K562 (cell line): ENCODE data around the gene SYT7.

Source experiments
- EZH2 ChIP-seq: IDR thresholded peaks from 2 replicates; pipeline ENCODE4 v1.6.1; 2012; ENCODE audit warnings: low read depth, mild to moderate bottlenecking, inconsistent platforms, low read length, borderline replicate concordance
- POLR2H ChIP-seq: IDR thresholded peaks from 2 replicates; pipeline ENCODE4 v1.6.1; 2016; ENCODE audit warnings: missing genetic modification characterization, low read depth, mild to moderate bottlenecking, control low read depth, missing compliant biosample characterization, moderate library complexity
- SUPT5H ChIP-seq: fragments of 450-650 bp; IDR thresholded peaks from 2 replicates; pipeline ENCODE4 v1.6.1; 2016
- TEAD4 ChIP-seq, 2 experiments: sonication (generic) in 1 of 2; formaldehyde crosslinking in 1 of 2; IDR thresholded peaks; 2 replicates each; pipeline versions ENCODE4 v1.6.1 to v1.8.0; 2012 to 2022; ENCODE audit warnings: borderline replicate concordance in 1 of 2, inconsistent platforms in 1 of 2, low read length in 1 of 2, mild to moderate bottlenecking in 1 of 2, missing genetic modification reagents in 1 of 2
- ZNF764 ChIP-seq: fragments of 250-450 bp; sonication (Bioruptor Pico); IDR thresholded peaks from 2 replicates; pipeline ENCODE4 v1.4.0; 2020; ENCODE audit warnings: low read depth, mild to moderate bottlenecking, moderate library complexity
- TF ChIP-seq, protein P1 (sequence below), 3 experiments: IDR thresholded peaks in 2 of 3; conservative IDR thresholded peaks in 1 of 3; 2 replicates each; pipeline ENCODE4 v1.5.1; 2011 to 2012; ENCODE audit warnings: low read length in 3 of 3, mild to moderate bottlenecking in 3 of 3, control low read depth in 2 of 3, improper control_type of control experiment in 1 of 3, inconsistent platforms in 1 of 3, low read depth in 1 of 3, mixed read lengths in 1 of 3, moderate library complexity in 1 of 3; ENCODE audit not compliant: insufficient read depth in 2 of 3
- TF ChIP-seq, protein P2 (sequence below): fragments of 450-650 bp; IDR thresholded peaks from 2 replicates; pipeline ENCODE4 v1.7.1; 2018; ENCODE audit warnings: mild to moderate bottlenecking, low read depth; ENCODE audit not compliant: partially characterized antibody

DNA sequence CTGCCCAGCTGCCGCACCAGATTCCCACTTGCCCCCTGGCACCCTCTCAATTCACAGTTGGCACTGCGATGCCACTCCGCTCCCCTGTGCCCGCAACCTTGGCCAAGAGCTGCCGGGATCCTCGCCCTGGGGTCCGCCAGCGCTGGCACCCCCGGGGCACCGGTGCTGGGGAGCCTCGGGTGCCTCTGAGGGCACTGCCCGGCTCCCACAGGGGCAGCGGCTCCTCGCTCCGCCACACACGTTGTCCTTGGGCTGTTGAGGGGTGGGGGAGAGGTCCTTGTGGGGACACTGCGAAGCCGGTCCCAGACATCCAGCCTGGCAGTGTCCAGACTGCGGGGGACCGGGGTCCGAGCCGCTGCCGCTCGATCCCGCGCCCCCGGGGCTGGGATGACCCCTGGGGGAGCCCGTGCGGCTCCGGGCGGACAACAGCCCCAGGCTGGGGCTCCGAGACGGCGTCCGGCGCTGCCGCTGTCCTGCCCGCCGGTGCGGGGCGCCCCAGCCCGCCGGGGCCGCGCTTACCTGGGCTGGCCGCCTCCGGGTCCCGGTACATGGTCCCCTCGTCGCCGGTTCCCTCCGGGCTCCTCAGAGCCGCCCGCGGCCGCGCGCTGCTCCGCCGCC, 496 bp downstream of the SYT7 start:
- TF ChIP-seq, protein P1, sequence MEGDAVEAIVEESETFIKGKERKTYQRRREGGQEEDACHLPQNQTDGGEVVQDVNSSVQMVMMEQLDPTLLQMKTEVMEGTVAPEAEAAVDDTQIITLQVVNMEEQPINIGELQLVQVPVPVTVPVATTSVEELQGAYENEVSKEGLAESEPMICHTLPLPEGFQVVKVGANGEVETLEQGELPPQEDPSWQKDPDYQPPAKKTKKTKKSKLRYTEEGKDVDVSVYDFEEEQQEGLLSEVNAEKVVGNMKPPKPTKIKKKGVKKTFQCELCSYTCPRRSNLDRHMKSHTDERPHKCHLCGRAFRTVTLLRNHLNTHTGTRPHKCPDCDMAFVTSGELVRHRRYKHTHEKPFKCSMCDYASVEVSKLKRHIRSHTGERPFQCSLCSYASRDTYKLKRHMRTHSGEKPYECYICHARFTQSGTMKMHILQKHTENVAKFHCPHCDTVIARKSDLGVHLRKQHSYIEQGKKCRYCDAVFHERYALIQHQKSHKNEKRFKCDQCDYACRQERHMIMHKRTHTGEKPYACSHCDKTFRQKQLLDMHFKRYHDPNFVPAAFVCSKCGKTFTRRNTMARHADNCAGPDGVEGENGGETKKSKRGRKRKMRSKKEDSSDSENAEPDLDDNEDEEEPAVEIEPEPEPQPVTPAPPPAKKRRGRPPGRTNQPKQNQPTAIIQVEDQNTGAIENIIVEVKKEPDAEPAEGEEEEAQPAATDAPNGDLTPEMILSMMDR (IDR thresholded peaks at IDR 0.05 in 2 of 3, conservative IDR thresholded peaks at IDR 0.05 in 1 of 3; ENCODE audit: insufficient read depth in 2 of 3, low read depth in 1 of 3, low read length in 3 of 3) = peak in 2 of 3 experiments; percentile 26 to 53; a peak in 3 of 6 replicates
- TF ChIP-seq POLR2H (tag) = no peak
- no peak for TF ChIP-seq TEAD4 (IDR thresholded peaks at IDR 0.05; ENCODE audit: low read length)
- TF ChIP-seq TEAD4 (CRISPR knock-in tag; IDR thresholded peaks at IDR 0.05; ENCODE audit: borderline replicate concordance) = no peak
- no peak for TF ChIP-seq SUPT5H
- TF ChIP-seq ZNF764 (CRISPR knock-in tag) = no peak
- TF ChIP-seq, protein P2, sequence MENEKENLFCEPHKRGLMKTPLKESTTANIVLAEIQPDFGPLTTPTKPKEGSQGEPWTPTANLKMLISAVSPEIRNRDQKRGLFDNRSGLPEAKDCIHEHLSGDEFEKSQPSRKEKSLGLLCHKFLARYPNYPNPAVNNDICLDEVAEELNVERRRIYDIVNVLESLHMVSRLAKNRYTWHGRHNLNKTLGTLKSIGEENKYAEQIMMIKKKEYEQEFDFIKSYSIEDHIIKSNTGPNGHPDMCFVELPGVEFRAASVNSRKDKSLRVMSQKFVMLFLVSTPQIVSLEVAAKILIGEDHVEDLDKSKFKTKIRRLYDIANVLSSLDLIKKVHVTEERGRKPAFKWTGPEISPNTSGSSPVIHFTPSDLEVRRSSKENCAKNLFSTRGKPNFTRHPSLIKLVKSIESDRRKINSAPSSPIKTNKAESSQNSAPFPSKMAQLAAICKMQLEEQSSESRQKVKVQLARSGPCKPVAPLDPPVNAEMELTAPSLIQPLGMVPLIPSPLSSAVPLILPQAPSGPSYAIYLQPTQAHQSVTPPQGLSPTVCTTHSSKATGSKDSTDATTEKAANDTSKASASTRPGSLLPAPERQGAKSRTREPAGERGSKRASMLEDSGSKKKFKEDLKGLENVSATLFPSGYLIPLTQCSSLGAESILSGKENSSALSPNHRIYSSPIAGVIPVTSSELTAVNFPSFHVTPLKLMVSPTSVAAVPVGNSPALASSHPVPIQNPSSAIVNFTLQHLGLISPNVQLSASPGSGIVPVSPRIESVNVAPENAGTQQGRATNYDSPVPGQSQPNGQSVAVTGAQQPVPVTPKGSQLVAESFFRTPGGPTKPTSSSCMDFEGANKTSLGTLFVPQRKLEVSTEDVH = no peak
- TF ChIP-seq EZH2 = no peak
